Measurements from ENCODE around the gene PCSK2. TPM values are rescaled to one million over a fixed set of nuclear protein-coding genes. Genes with fewer than 3 reads are reported as not detected.

Gene PCSK2
- total RNA-seq, 1 donor from 2014 or later, result 46.4 TPM

GRCh38 chr20:17295151-17295726, 68.4 kb downstream of the PCSK2 start:
- H3K27ac Mint-ChIP-seq, result no peak overlapping the region
- no peak overlapping the region for H3K4me3 Mint-ChIP-seq
- H3K36me3 Mint-ChIP-seq, result no peaks in the 10 kb centered on the region
- H3K27me3 Mint-ChIP-seq, result no peaks in the 10 kb centered on the region
- TF ChIP-seq, protein P1, sequence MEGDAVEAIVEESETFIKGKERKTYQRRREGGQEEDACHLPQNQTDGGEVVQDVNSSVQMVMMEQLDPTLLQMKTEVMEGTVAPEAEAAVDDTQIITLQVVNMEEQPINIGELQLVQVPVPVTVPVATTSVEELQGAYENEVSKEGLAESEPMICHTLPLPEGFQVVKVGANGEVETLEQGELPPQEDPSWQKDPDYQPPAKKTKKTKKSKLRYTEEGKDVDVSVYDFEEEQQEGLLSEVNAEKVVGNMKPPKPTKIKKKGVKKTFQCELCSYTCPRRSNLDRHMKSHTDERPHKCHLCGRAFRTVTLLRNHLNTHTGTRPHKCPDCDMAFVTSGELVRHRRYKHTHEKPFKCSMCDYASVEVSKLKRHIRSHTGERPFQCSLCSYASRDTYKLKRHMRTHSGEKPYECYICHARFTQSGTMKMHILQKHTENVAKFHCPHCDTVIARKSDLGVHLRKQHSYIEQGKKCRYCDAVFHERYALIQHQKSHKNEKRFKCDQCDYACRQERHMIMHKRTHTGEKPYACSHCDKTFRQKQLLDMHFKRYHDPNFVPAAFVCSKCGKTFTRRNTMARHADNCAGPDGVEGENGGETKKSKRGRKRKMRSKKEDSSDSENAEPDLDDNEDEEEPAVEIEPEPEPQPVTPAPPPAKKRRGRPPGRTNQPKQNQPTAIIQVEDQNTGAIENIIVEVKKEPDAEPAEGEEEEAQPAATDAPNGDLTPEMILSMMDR (conservative IDR thresholded peaks at IDR 0.05), result no peak
- no peaks in the 10 kb centered on the region for H3K4me1 Mint-ChIP-seq (ENCODE audit: unreplicated experiment)
- no peak for DNase-seq (ENCODE audit: extremely low spot score, unreplicated experiment)
- H3K9me3 Mint-ChIP-seq, result no peaks in the 10 kb centered on the region

GRCh38 chr20:17295991-17296390, 69.2 kb downstream of the PCSK2 start:
- DNase-seq (ENCODE audit: extremely low spot score, unreplicated experiment), result no peak
- no peak overlapping the region for H3K4me3 Mint-ChIP-seq
- no peaks in the 10 kb centered on the region for H3K9me3 Mint-ChIP-seq
- H3K27ac Mint-ChIP-seq, result no peak overlapping the region
- no peaks in the 10 kb centered on the region for H3K4me1 Mint-ChIP-seq (ENCODE audit: unreplicated experiment)
- H3K36me3 Mint-ChIP-seq, result no peaks in the 10 kb centered on the region
- no peaks in the 10 kb centered on the region for H3K27me3 Mint-ChIP-seq
- TF ChIP-seq, protein P1 (conservative IDR thresholded peaks at IDR 0.05), result no peak

DNA sequence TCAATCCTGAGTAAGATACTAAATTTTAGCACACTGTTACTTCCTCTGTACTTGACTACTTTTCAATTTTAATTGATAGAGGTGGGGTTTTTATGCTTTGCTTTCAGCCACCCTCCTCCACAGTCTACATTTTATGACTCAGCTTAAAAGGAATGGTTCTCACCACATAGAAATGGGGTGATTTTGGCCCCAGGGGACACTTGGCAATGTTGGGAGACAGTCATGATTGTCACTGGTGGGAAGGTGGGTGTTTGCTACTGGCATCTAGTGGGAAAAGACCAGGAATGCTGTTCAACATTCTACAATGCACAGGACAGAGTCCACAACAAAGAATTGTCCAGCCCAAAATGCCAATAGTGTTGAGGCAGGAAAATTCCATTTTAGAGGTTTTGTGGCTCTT, 71.3 kb downstream of the PCSK2 start:
- Mint-ChIP-seq H3K27ac (no peak overlapping the region), H3K4me3 (no peak overlapping the region), H3K4me1 (ENCODE audit: unreplicated experiment) (no peaks in the 10 kb centered on the region), H3K27me3 (no peaks in the 10 kb centered on the region), H3K36me3 (no peaks in the 10 kb centered on the region), H3K9me3 (no peaks in the 10 kb centered on the region)
- no peak for DNase-seq (ENCODE audit: extremely low spot score, unreplicated experiment)
- TF ChIP-seq, protein P1 (conservative IDR thresholded peaks at IDR 0.05), result no peak

GRCh38 chr20:17298751-17299150, 71.9 kb downstream of the PCSK2 start:
- Mint-ChIP-seq H3K4me1 (ENCODE audit: unreplicated experiment) (no peaks in the 10 kb centered on the region), H3K36me3 (no peaks in the 10 kb centered on the region), H3K27me3 (no peaks in the 10 kb centered on the region), H3K4me3 (no peak overlapping the region), H3K27ac (no peak overlapping the region), H3K9me3 (no peaks in the 10 kb centered on the region)
- TF ChIP-seq, protein P1 (conservative IDR thresholded peaks at IDR 0.05), result no peak
- DNase-seq (ENCODE audit: extremely low spot score, unreplicated experiment), result no peak

DNA sequence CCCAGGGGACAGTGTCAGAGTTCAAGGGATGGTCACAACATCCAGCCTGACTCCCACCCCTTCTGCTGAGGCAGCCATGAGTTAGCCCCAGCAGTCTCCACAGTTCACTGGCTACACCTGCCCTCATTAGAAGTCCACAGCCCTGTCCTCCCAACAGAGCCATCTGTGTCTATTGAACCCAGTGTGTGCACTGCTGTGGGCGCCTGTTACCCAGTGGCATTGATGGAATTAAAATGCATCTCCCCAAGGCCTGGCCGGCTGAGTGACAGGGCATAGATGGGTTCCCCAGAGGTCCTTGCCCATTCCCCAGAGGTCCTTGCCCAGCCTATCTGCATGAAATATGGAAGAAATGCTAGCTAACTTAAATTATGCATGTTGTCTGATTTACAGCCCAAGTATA, 73.3 kb downstream of the PCSK2 start:
- Mint-ChIP-seq H3K4me3 (no peak overlapping the region), H3K4me1 (ENCODE audit: unreplicated experiment) (no peaks in the 10 kb centered on the region), H3K9me3 (no peaks in the 10 kb centered on the region), H3K27ac (no peak overlapping the region), H3K27me3 (no peaks in the 10 kb centered on the region), H3K36me3 (no peaks in the 10 kb centered on the region)
- DNase-seq (ENCODE audit: extremely low spot score, unreplicated experiment), result no peak
- TF ChIP-seq, protein P1 (conservative IDR thresholded peaks at IDR 0.05), result no peak

DNA sequence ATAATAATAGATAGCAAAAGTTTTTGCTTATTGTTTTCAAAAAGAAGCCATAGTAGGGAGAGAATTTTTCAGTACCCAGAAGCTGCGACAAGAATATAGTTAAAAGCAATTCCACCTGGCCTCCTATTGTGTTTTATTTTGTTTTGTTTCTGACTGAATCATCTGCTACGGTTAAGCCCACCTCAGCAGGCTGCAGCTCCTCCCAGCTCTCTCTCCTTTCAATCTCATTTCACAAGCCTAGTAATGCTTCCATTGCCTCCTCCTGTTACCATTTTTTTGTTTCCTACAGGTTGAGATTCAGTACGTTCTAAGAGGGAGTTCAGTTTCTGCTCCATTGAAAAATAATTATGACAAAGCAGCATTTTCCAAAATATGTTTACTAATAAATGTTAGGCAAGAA, 77.9 kb downstream of the PCSK2 start:
- TF ChIP-seq, protein P1 (conservative IDR thresholded peaks at IDR 0.05), result no peak
- H3K27me3 Mint-ChIP-seq, result no peaks in the 10 kb centered on the region
- no peaks in the 10 kb centered on the region for H3K4me1 Mint-ChIP-seq (ENCODE audit: unreplicated experiment)
- H3K36me3 Mint-ChIP-seq, result no peaks in the 10 kb centered on the region
- no peak overlapping the region for H3K4me3 Mint-ChIP-seq
- no peaks in the 10 kb centered on the region for H3K9me3 Mint-ChIP-seq
- no peak for DNase-seq (ENCODE audit: extremely low spot score, unreplicated experiment)
- no peak overlapping the region for H3K27ac Mint-ChIP-seq
